Astrocyte (in vitro differentiated cells and primary cell): Measurements from ENCODE around the gene DENND2A.

Experiments
- EZH2 ChIP-seq: IDR thresholded peaks from 2 replicates; pipeline ENCODE4 v1.6.1; 2012; ENCODE audit warnings: mild to moderate bottlenecking, low read length, inconsistent platforms; ENCODE audit not compliant: insufficient read depth
- TF ChIP-seq, protein P1 (sequence below): IDR thresholded peaks from 2 replicates; pipeline ENCODE4 v1.5.1; 2011; ENCODE audit warnings: low read depth, mild to moderate bottlenecking, inconsistent platforms, low read length, moderate library complexity; ENCODE audit not compliant: insufficient read depth

DNA sequence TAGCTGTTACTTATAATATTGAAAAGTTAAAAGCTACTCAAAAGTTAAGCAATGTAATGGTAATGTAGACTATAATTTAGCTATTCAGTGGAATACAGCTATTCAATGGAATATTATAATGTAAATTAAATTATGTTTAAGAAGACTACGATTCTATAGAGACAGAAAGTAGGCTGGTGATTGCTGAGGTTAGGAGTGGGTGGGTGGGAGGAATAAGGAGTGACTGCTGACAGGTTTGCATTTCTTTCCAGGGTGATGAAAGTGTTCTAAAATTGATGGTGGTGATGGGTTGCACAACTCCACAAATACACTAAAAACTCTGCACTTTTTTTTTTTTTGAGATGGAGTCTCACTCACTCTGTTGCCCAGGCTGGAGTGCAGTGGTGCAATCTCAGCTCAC, 21.4 kb downstream of the DENND2A start:
- no peak for TF ChIP-seq EZH2
- TF ChIP-seq, protein P1, sequence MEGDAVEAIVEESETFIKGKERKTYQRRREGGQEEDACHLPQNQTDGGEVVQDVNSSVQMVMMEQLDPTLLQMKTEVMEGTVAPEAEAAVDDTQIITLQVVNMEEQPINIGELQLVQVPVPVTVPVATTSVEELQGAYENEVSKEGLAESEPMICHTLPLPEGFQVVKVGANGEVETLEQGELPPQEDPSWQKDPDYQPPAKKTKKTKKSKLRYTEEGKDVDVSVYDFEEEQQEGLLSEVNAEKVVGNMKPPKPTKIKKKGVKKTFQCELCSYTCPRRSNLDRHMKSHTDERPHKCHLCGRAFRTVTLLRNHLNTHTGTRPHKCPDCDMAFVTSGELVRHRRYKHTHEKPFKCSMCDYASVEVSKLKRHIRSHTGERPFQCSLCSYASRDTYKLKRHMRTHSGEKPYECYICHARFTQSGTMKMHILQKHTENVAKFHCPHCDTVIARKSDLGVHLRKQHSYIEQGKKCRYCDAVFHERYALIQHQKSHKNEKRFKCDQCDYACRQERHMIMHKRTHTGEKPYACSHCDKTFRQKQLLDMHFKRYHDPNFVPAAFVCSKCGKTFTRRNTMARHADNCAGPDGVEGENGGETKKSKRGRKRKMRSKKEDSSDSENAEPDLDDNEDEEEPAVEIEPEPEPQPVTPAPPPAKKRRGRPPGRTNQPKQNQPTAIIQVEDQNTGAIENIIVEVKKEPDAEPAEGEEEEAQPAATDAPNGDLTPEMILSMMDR, result no peak
